ENCODE results near the gene IFT27. TPM values are rescaled to one million over a fixed set of nuclear protein-coding genes. Genes with fewer than 3 reads are reported as not detected.

The IFT27 gene
- total RNA-seq, 1 experiment from 2014 or later = 23.2 TPM

- Histone ChIP-seq H3K9me3 (ENCODE audit: control insufficient read depth in 1 of 2, insufficient read depth in 1 of 2, low read depth in 1 of 2, low read length in 2 of 2) (no peaks in the 10 kb centered on the region), H3K9me2 (ENCODE audit: insufficient read depth) (no peaks in the 10 kb centered on the region), H3K36me3 (ENCODE audit: control insufficient read depth in 1 of 2, insufficient read depth in 2 of 2, low read length in 2 of 2) (no peaks in the 10 kb centered on the region), H3K9ac (ENCODE audit: low read length) (no peak overlapping the region), H3K4me3 (replicated peaks in 1 of 2; ENCODE audit: low read depth in 1 of 2, low read length in 2 of 2) (no peak overlapping the region), H3K27ac (ENCODE audit: low read depth, low read length) (no peak overlapping the region), H3K27me3 (ENCODE audit: insufficient read depth, low read length) (peaks cover 17% of the 10 kb centered on the region; the same call in 1 of the 2 replicates), H3K4me1 (ENCODE audit: control insufficient read depth in 1 of 2, insufficient read depth in 2 of 2, low read length in 2 of 2) (no peaks in the 10 kb centered on the region), H4K20me1 (ENCODE audit: insufficient read depth) (no peaks in the 10 kb centered on the region), H3K79me2 (ENCODE audit: insufficient read depth, low read length) (no peaks in the 10 kb centered on the region), H3K4me2 (ENCODE audit: low read length) (no peak overlapping the region), H2AFZ (ENCODE audit: low read depth, low read length, poor library complexity, severe bottlenecking) (no peak overlapping the region)
- BruUV-seq (replicated peaks) = no TSS peak
- ChIA-PET CTCF (interaction anchor here (1.4 kb wide), 1 partner anchor 49 kb away, joined by 4 read pairs; no protein-coding TSS in a partner anchor), RAD21 (ENCODE audit: low non-redundant PET in 1 of 2, low total read pairs in 2 of 2, uncharacterized antibody in 2 of 2, unreplicated experiment in 2 of 2) (no interaction called here), POLR2A (no interaction called here)
- DNase-seq (ENCODE audit: low read depth, low spot score) (no peak), ATAC-seq (no peak)
- TF ChIP-seq JUND (IDR thresholded peaks at IDR 0.05) (no peak), YY1 (IDR thresholded peaks at IDR 0.05; ENCODE audit: extremely low read depth, insufficient replicate concordance, low read depth, low read length) (no peak), CBX3 (IDR thresholded peaks at IDR 0.05; ENCODE audit: low read depth) (no peak), ZNF274 (IDR thresholded peaks at IDR 0.05; ENCODE audit: low read depth, low read length) (no peak), ATF3 (IDR thresholded peaks at IDR 0.05) (no peak), ZBTB33 (IDR thresholded peaks at IDR 0.05; ENCODE audit: extremely low read depth, insufficient replicate concordance, low read length) (no peak), RAD21 (IDR thresholded peaks at IDR 0.05; ENCODE audit: low read depth) (no peak), FOSL1 (IDR thresholded peaks at IDR 0.05; ENCODE audit: low read depth) (no peak), EZH2 (IDR thresholded peaks at IDR 0.05) (no peak), EGR1 (IDR thresholded peaks at IDR 0.05; ENCODE audit: low read depth) (no peak), ZFX (IDR thresholded peaks at IDR 0.05) (no peak), EZH2phosphoT487 (IDR thresholded peaks at IDR 0.05; ENCODE audit: borderline replicate concordance) (no peak), ELF1 (IDR thresholded peaks at IDR 0.05; ENCODE audit: borderline replicate concordance, low read depth) (no peak), TCF7L2 (IDR thresholded peaks at IDR 0.05; ENCODE audit: borderline replicate concordance, extremely low read depth, insufficient read depth, insufficient read length) (no peak), POLR2A (IDR thresholded peaks at IDR 0.05; ENCODE audit: borderline replicate concordance, extremely low read depth, insufficient read depth, insufficient read length) (no peak), POLR2AphosphoS5 (IDR thresholded peaks at IDR 0.05; ENCODE audit: low read depth, low read length) (no peak), SIN3A (IDR thresholded peaks at IDR 0.05; ENCODE audit: low read depth) (no peak), CEBPB (IDR thresholded peaks at IDR 0.05; ENCODE audit: low read depth) (no peak), SP1 (IDR thresholded peaks at IDR 0.05; ENCODE audit: low read depth) (no peak)
- TF ChIP-seq, protein P1, sequence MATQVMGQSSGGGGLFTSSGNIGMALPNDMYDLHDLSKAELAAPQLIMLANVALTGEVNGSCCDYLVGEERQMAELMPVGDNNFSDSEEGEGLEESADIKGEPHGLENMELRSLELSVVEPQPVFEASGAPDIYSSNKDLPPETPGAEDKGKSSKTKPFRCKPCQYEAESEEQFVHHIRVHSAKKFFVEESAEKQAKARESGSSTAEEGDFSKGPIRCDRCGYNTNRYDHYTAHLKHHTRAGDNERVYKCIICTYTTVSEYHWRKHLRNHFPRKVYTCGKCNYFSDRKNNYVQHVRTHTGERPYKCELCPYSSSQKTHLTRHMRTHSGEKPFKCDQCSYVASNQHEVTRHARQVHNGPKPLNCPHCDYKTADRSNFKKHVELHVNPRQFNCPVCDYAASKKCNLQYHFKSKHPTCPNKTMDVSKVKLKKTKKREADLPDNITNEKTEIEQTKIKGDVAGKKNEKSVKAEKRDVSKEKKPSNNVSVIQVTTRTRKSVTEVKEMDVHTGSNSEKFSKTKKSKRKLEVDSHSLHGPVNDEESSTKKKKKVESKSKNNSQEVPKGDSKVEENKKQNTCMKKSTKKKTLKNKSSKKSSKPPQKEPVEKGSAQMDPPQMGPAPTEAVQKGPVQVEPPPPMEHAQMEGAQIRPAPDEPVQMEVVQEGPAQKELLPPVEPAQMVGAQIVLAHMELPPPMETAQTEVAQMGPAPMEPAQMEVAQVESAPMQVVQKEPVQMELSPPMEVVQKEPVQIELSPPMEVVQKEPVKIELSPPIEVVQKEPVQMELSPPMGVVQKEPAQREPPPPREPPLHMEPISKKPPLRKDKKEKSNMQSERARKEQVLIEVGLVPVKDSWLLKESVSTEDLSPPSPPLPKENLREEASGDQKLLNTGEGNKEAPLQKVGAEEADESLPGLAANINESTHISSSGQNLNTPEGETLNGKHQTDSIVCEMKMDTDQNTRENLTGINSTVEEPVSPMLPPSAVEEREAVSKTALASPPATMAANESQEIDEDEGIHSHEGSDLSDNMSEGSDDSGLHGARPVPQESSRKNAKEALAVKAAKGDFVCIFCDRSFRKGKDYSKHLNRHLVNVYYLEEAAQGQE (IDR thresholded peaks at IDR 0.05; ENCODE audit: low read depth) = no peak
- intact Hi-C loops (cut with micrococcal nuclease) = no loop called here
These were observed 30.9 kb upstream of the IFT27 start for GRCh38 chr22:36806835-36807234.

Measured in HCT116 (cell line).